ENCODE measurements around the gene CDC20B.

DNA sequence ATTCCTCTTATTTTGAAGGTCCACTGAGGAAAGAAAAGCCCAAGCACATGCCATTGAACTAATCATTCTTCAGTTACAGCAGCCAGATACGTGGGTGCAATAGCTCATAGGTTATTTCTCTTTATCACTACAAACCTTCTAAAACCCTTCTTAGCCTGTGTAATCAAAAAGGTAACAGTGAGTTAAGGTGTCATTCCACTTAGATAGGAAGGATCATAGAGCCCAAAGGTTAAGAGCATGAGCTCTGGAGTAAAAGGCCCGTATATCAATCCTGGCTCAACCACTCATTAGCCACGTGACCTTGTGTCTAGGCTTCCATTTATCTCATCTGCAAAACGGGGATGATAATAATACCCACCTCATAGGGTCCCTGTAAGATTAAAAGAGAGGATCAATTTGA is 10.3 kb downstream of the CDC20B start:
- TF ChIP-seq POLR2AphosphoS5 (IDR thresholded peaks at IDR 0.05; ENCODE audit: low read depth, low read length) (no peak), GABPA (IDR thresholded peaks at IDR 0.05; ENCODE audit: borderline replicate concordance, insufficient read depth, low read length) (no peak), ZNF274 (IDR thresholded peaks at IDR 0.05; ENCODE audit: borderline replicate concordance, extremely low read depth, low read length) (no peak), YY1 (IDR thresholded peaks at IDR 0.05; ENCODE audit: low read depth, low read length) (no peak), MAX (IDR thresholded peaks at IDR 0.05) (no peak), GTF2F1 (IDR thresholded peaks at IDR 0.05; ENCODE audit: borderline replicate concordance, low read depth, low read length) (no peak), CTCF (IDR thresholded peaks at IDR 0.05; ENCODE audit: control extremely low read depth in 1 of 3, insufficient read depth in 1 of 3, low read depth in 1 of 3, low read length in 3 of 3) (no peak), CEBPB (IDR thresholded peaks at IDR 0.05; ENCODE audit: low read depth, low read length) (no peak), USF2 (IDR thresholded peaks at IDR 0.05; ENCODE audit: low read length) (no peak)
- TF ChIP-seq, protein P1, sequence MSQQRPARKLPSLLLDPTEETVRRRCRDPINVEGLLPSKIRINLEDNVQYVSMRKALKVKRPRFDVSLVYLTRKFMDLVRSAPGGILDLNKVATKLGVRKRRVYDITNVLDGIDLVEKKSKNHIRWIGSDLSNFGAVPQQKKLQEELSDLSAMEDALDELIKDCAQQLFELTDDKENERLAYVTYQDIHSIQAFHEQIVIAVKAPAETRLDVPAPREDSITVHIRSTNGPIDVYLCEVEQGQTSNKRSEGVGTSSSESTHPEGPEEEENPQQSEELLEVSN (IDR thresholded peaks at IDR 0.05), result no peak

Data from H1 (cell line).